Fibroblast of lung (primary cell): ENCODE measurements around the gene LGALS3BP. TPM values are rescaled to one million over a fixed set of nuclear protein-coding genes. Genes with fewer than 3 reads are reported as not detected.

Experiments
- DNase-seq, 2 donors: peaks; one replicate each; pipeline versions ENCODE4 v3.0.0 to v3.0.0-alpha.2; 2010; ENCODE audit warnings: low read depth in 2 of 2
- H2AFZ ChIP-seq: 2 replicates; pipeline ENCODE4 v1.5.1; 2012; ENCODE audit warnings: low read length, control low read depth, inconsistent platforms
- H3K27ac ChIP-seq: 2 replicates; pipeline ENCODE4 v1.5.1; 2011; ENCODE audit warnings: low read length, control low read depth; ENCODE audit not compliant: insufficient read depth
- H3K27me3 ChIP-seq: 2 replicates; pipeline ENCODE4 v1.5.1; 2011; ENCODE audit warnings: mild to moderate bottlenecking, low read length; ENCODE audit not compliant: control insufficient read depth, insufficient read depth
- H3K36me3 ChIP-seq: 2 replicates; pipeline ENCODE4 v1.5.1; 2011; ENCODE audit warnings: low read length; ENCODE audit not compliant: control insufficient read depth, insufficient read depth
- H3K4me1 ChIP-seq: 2 replicates; pipeline ENCODE4 v1.5.1; 2011; ENCODE audit warnings: low read length; ENCODE audit not compliant: control insufficient read depth, insufficient read depth; ENCODE audit errors: extremely low read depth
- H3K4me2 ChIP-seq: 2 replicates; pipeline ENCODE4 v1.5.1; 2011; ENCODE audit warnings: low read length, control low read depth; ENCODE audit not compliant: insufficient read depth; ENCODE audit errors: extremely low read depth
- H3K4me3 ChIP-seq, 4 experiments: fragments of 200-600 bp in 1 of 4; sonication (generic) in 1 of 4; replicated peaks in 1 of 4; 2 replicates each; pipeline ENCODE4 v1.5.1; 2011 to 2016; ENCODE audit warnings: low read length in 4 of 4, low read depth in 3 of 4, mild to moderate bottlenecking in 3 of 4, control low read depth in 2 of 4, inconsistent platforms in 1 of 4, mixed read lengths in 1 of 4; ENCODE audit not compliant: insufficient read depth in 1 of 4; ENCODE audit errors: control extremely low read depth in 1 of 4
- H3K79me2 ChIP-seq: 2 replicates; pipeline ENCODE4 v1.5.1; 2012; ENCODE audit warnings: mild to moderate bottlenecking, low read length, inconsistent platforms; ENCODE audit not compliant: control insufficient read depth, insufficient read depth
- H3K9ac ChIP-seq: 2 replicates; pipeline ENCODE4 v1.5.1; 2011; ENCODE audit warnings: mild to moderate bottlenecking, low read length, control low read depth; ENCODE audit not compliant: insufficient read depth
- H3K9me3 ChIP-seq: 2 replicates; pipeline ENCODE4 v1.5.1; 2012; ENCODE audit warnings: low read depth, low read length; ENCODE audit not compliant: control insufficient read depth, insufficient read depth
- H4K20me1 ChIP-seq: 2 replicates; pipeline ENCODE4 v1.5.1; 2011; ENCODE audit warnings: low read length; ENCODE audit not compliant: control insufficient read depth, insufficient read depth; ENCODE audit errors: extremely low read depth
- EZH2 ChIP-seq: IDR thresholded peaks from 2 replicates; pipeline ENCODE4 v1.5.1; 2012; ENCODE audit warnings: low read length, control low read depth, mild to moderate bottlenecking; ENCODE audit errors: missing control alignments
- polyA plus RNA-seq, 2 donors: library from polyadenylated mRNA; depleted of rRNA in 1 of 2; stranded (reverse) in 1 of 2; unstranded in 1 of 2; fragments of >200 nt; gene quantifications; 2 replicates each; pipeline ENCODE4 v1.2.1, GENCODE V29; 2011 to 2012; ENCODE audit warnings: missing spikeins in 1 of 2
- total RNA-seq: library from RNA; depleted of rRNA; stranded (reverse); fragments of >200 nt; gene quantifications from 2 replicates; pipeline ENCODE4 v1.2.1, GENCODE V29; 2014
- TF ChIP-seq, protein P1 (sequence below), 2 donors: IDR thresholded peaks in 1 of 2; conservative IDR thresholded peaks in 1 of 2; 1 replicate in 1 of 2; 2 replicates in 1 of 2; pipeline ENCODE4 v1.5.1; 2011 to 2012; ENCODE audit warnings: low read length in 2 of 2, control low read depth in 1 of 2, inconsistent platforms in 1 of 2, low read depth in 1 of 2, mild to moderate bottlenecking in 1 of 2

Gene LGALS3BP
- total and polyA plus RNA-seq, 2 donors (not counting 1 experiment from before 2014, with no cell fraction given): 128 to 387 TPM

DNA sequence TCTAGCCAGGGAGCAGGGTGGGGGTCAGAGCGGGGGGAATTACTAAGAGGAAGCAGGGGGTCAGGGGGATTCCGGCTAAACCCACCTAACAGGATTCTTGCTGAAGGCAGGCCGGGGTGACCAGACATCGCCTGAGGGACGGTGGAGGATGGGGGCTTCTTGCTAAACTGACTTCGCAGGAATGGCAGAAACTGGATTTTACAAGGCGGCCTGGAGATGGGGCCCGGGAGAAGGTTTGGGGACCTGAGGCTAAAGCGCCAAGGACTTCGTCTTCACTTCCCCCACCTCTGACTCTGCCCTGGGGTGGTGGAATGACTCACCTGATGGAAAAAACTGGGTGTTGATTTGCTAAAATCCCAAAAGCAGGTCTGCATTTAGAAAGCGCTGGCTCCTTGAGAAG, 23.5 kb downstream of the LGALS3BP start:
- Histone ChIP-seq H3K4me3 (no peak overlapping the region), H3K9ac (no peak overlapping the region), H4K20me1 (no peaks in the 10 kb centered on the region), H3K9me3 (no peaks in the 10 kb centered on the region), H3K27ac (no peak overlapping the region), H3K4me2 (no peak overlapping the region), H3K4me1 (peaks cover 9% of the 10 kb centered on the region), H2AFZ (no peak overlapping the region), H3K27me3 (no peaks in the 10 kb centered on the region), H3K79me2 (no peaks in the 10 kb centered on the region), H3K36me3 (no peaks in the 10 kb centered on the region)
- no peak for DNase-seq
- TF ChIP-seq, protein P1, sequence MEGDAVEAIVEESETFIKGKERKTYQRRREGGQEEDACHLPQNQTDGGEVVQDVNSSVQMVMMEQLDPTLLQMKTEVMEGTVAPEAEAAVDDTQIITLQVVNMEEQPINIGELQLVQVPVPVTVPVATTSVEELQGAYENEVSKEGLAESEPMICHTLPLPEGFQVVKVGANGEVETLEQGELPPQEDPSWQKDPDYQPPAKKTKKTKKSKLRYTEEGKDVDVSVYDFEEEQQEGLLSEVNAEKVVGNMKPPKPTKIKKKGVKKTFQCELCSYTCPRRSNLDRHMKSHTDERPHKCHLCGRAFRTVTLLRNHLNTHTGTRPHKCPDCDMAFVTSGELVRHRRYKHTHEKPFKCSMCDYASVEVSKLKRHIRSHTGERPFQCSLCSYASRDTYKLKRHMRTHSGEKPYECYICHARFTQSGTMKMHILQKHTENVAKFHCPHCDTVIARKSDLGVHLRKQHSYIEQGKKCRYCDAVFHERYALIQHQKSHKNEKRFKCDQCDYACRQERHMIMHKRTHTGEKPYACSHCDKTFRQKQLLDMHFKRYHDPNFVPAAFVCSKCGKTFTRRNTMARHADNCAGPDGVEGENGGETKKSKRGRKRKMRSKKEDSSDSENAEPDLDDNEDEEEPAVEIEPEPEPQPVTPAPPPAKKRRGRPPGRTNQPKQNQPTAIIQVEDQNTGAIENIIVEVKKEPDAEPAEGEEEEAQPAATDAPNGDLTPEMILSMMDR (conservative IDR thresholded peaks at IDR 0.05 in 1 of 2, IDR thresholded peaks at IDR 0.05 in 1 of 2; ENCODE audit: low read depth in 1 of 2, low read length in 2 of 2): no peak
- TF ChIP-seq EZH2: no peak

DNA sequence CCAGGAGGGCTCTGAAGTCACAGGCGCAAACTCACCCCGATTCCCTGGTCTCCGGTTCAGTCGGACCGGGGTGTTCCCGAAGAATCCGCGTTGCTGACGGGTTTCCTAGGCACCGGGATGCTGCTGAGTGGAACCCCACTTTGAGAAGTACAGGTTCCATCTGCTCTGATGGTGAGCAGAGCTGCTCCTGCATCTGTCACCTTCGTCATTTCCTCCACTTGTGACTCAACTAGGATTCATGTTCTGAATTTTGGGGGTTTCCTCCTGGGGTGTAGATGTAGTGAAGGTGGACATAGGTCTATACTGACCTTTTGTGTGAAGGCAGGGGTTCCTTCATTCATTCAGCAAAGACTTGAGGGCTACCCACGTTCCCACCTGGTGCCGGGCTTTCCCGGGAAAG, 25.0 kb downstream of the LGALS3BP start:
- no peaks in the 10 kb centered on the region for H3K27me3 ChIP-seq
- H2AFZ ChIP-seq: no peak overlapping the region
- no peak for DNase-seq
- no peak overlapping the region for H3K4me2 ChIP-seq
- H3K27ac ChIP-seq: no peak overlapping the region
- no peak overlapping the region for H3K9ac ChIP-seq
- H3K9me3 ChIP-seq: peaks cover 1% of the 10 kb centered on the region
- H3K4me1 ChIP-seq: peaks cover 9% of the 10 kb centered on the region
- no peak for TF ChIP-seq EZH2
- TF ChIP-seq, protein P1 (conservative IDR thresholded peaks at IDR 0.05 in 1 of 2, IDR thresholded peaks at IDR 0.05 in 1 of 2; ENCODE audit: low read depth in 1 of 2, low read length in 2 of 2): no peak
- H4K20me1 ChIP-seq: no peaks in the 10 kb centered on the region
- H3K79me2 ChIP-seq: no peaks in the 10 kb centered on the region
- H3K36me3 ChIP-seq: no peaks in the 10 kb centered on the region
- no peak overlapping the region for H3K4me3 ChIP-seq

DNA sequence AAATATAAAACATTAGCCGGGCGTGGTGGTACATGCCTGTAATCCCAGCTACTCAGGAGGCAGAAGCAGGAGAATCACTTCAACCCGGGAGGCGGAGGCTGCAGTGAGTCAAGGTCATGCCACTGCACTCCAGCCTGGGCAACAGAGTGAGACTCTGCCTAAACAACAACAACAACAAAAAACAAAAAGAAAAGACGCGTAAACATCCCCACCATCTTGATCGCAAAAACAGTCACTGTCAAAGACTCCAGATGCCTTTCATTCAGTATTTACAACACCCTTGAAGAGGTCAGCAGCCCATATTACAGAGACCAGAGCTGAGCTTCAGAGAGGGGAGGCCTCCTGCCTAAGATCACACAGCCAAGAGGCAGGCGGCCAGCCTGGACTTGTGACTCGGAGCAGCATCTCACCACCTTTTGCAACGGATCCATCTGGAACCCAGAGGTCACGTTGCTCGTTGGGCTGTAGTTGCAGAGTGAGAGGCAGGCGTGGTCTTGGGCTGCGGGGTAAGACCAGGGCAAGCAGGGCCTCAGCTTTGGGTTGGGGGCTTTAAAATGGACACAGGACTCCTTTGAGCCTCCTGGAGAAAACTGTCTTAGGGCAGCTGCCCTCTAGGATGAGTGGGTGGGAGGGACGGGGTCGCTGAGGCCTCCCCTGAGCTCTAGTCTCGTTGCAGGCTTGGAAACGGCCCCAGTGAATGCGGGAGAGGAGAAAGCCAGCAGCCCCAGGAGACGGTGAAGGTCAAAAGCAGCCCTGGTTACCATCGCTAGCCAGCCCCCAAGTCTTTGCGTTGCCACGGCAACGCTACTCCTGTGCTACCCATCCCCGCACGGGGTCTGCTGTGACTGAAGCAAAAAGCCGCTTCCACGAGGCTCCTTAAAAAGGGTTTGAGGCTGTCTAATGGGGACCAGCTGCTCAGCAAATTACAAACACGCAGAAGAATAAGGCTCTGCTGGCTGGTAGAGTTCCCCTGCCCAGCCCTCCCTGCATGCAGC, 26.1 kb downstream of the LGALS3BP start:
- no peak overlapping the region for H3K4me2 ChIP-seq
- H3K79me2 ChIP-seq: no peaks in the 10 kb centered on the region
- TF ChIP-seq, protein P1 (conservative IDR thresholded peaks at IDR 0.05 in 1 of 2, IDR thresholded peaks at IDR 0.05 in 1 of 2; ENCODE audit: low read depth in 1 of 2, low read length in 2 of 2): no peak
- no peak for TF ChIP-seq EZH2
- H3K9me3 ChIP-seq: peaks cover 1% of the 10 kb centered on the region
- H3K36me3 ChIP-seq: no peaks in the 10 kb centered on the region
- no peak overlapping the region for H3K9ac ChIP-seq
- peaks cover 9% of the 10 kb centered on the region for H3K4me1 ChIP-seq
- H3K4me3 ChIP-seq: no peak overlapping the region
- no peak overlapping the region for H2AFZ ChIP-seq
- no peak for DNase-seq
- no peak overlapping the region for H3K27ac ChIP-seq
- no peaks in the 10 kb centered on the region for H4K20me1 ChIP-seq
- no peaks in the 10 kb centered on the region for H3K27me3 ChIP-seq
